ENCODE data around the gene TMEM114. TPM values are rescaled to one million over a fixed set of nuclear protein-coding genes. Genes with fewer than 3 reads are reported as not detected.

Gene TMEM114
- total RNA-seq, 4 donors from 2014 or later: not detected

GRCh38 chr16:8621222-8621571 is 30.9 kb upstream of the TMEM114 start:
- WGBS, 2 donors: 24 to 33% methylated on average over 7 to 8 of the region's 12 CpGs
- H3K4me1 ChIP-seq: peaks cover 3 to 33% (median 20%) of the 10 kb centered on the region in 3 donors
- peaks cover 0 to 25% (median 2%) of the 10 kb centered on the region in 3 donors for H3K36me3 ChIP-seq
- H3K27ac ChIP-seq: peak overlapping the region; percentile 88 to 95 (median 93)
- no peak for DNase-seq
- peak overlapping the region; percentile 83 to 95 (median 90) for H3K4me3 ChIP-seq
- TF ChIP-seq POLR2A (IDR thresholded peaks at IDR 0.05) (no peak), CTCF (IDR thresholded peaks at IDR 0.05) (no peak)
- intact Hi-C loops (cut with DNase I): no loop called here
- H3K27me3 ChIP-seq: peaks cover 0 to 1% (median 0%) of the 10 kb centered on the region in 4 donors
- no peaks in the 10 kb centered on the region for H3K9me3 ChIP-seq

- WGBS, 2 donors: 31 to 61% methylated on average over 4 to 6 of the region's 6 CpGs
- H3K4me3 ChIP-seq: no peak overlapping the region
- intact Hi-C loops (cut with DNase I): no loop called here
- TF ChIP-seq POLR2A (IDR thresholded peaks at IDR 0.05): no peak
- no peak for TF ChIP-seq CTCF (IDR thresholded peaks at IDR 0.05)
- H3K27me3 ChIP-seq: peaks cover 0 to 8% (median 0%) of the 10 kb centered on the region in 4 donors
- no peak for DNase-seq
- H3K27ac ChIP-seq: peak overlapping the region in 2 of 4 donors; percentile 92 to 95
- peaks cover 3 to 33% (median 20%) of the 10 kb centered on the region in 3 donors for H3K4me1 ChIP-seq
- no peaks in the 10 kb centered on the region for H3K9me3 ChIP-seq
- peaks cover 0 to 18% (median 0%) of the 10 kb centered on the region in 3 donors for H3K36me3 ChIP-seq
These were observed 30.2 kb upstream of the TMEM114 start for GRCh38 chr16:8620535-8620934.

- Histone ChIP-seq H3K9me3 (no peaks in the 10 kb centered on the region), H3K36me3 (peaks cover 0 to 11% (median 0%) of the 10 kb centered on the region in 3 donors), H3K27ac (no peak overlapping the region), H3K4me1 (peaks cover 3 to 33% (median 20%) of the 10 kb centered on the region in 3 donors), H3K4me3 (no peak overlapping the region), H3K27me3 (peaks cover 0 to 12% (median 0%) of the 10 kb centered on the region in 4 donors)
- WGBS, 2 donors: 36 to 65% methylated on average over 4 to 5 of the region's 5 CpGs
- no peak for DNase-seq
- intact Hi-C loops (cut with DNase I): no loop called here
- TF ChIP-seq POLR2A (IDR thresholded peaks at IDR 0.05) (no peak), CTCF (IDR thresholded peaks at IDR 0.05) (no peak)
These were observed 29.5 kb upstream of the TMEM114 start for GRCh38 chr16:8619671-8620370.

GRCh38 chr16:8614435-8615029 is 24.2 kb upstream of the TMEM114 start:
- TF ChIP-seq CTCF (IDR thresholded peaks at IDR 0.05) (no peak), POLR2A (IDR thresholded peaks at IDR 0.05) (no peak)
- WGBS, 2 donors: 45 to 59% methylated on average over 9 of the region's 9 CpGs
- DNase-seq: no peak
- intact Hi-C loops (cut with DNase I): no loop called here
- Histone ChIP-seq H3K4me1 (no peaks in the 10 kb centered on the region), H3K27ac (no peak overlapping the region), H3K27me3 (peaks cover 0 to 34% (median 0%) of the 10 kb centered on the region in 4 donors), H3K9me3 (no peaks in the 10 kb centered on the region), H3K4me3 (no peak overlapping the region), H3K36me3 (no peaks in the 10 kb centered on the region)

- Histone ChIP-seq H3K4me3 (no peak overlapping the region), H3K4me1 (no peaks in the 10 kb centered on the region), H3K27ac (no peak overlapping the region), H3K9me3 (no peaks in the 10 kb centered on the region), H3K36me3 (no peaks in the 10 kb centered on the region), H3K27me3 (peaks cover 0 to 53% (median 0%) of the 10 kb centered on the region in 4 donors)
- 81 to 88% methylated on average over 1 of the region's 1 CpG for WGBS, 2 donors
- intact Hi-C loops (cut with DNase I): no loop called here
- no peak for DNase-seq
- no peak for TF ChIP-seq CTCF (IDR thresholded peaks at IDR 0.05)
- no peak for TF ChIP-seq POLR2A (IDR thresholded peaks at IDR 0.05)
These were observed 21.7 kb upstream of the TMEM114 start for GRCh38 chr16:8611886-8612600.
